G401 (cell line): ENCODE measurements around the gene CLPTM1L. TPM values are rescaled to one million over a fixed set of nuclear protein-coding genes. Genes with fewer than 3 reads are reported as not detected.
A peak's percentile ranks its signal among the peaks of the same experiment; 100 is the strongest.

Experiments used
- DNase-seq: peaks from one replicate; pipeline ENCODE4 v3.0.0-alpha.2; 2015; ENCODE audit warnings: low spot score
- in situ Hi-C: cut with HindIII; loops from 2 replicates; pipeline ENCODE4 v1.10.0; 2016; ENCODE audit warnings: low sequenced_read_pairs, mixed read lengths
- total RNA-seq: library from RNA; depleted of rRNA; stranded (reverse); fragments of >200 nt; shearing (Covaris generic); gene quantifications from 2 replicates; pipeline ENCODE4 v1.2.3, GENCODE V29; 2014; rRNA removed

CLPTM1L gene
- 177 and 229 TPM in 2 replicates for total RNA-seq

- in situ Hi-C loops: no loop called here
- peak; percentile 73 for DNase-seq
Measured at GRCh38 chr5:1344975-1345838, at the start of gene CLPTM1L. Gene CLPTM1L, minus strand, starts transcription at chr5:1345099. Its CDS starts 258 bp downstream, at chr5:1344841.

- in situ Hi-C loops: no loop called here
- no peak for DNase-seq
Measured at GRCh38 chr5:1393571-1394501, 48.9 kb upstream of the CLPTM1L start.

GRCh38 chr5:1392801-1393565, 48.1 kb upstream of the CLPTM1L start:
- no peak for DNase-seq
- in situ Hi-C loops: no loop called here

GRCh38 chr5:1392261-1392660, 47.4 kb upstream of the CLPTM1L start:
- in situ Hi-C loops: no loop called here
- DNase-seq: no peak

- in situ Hi-C loops: no loop called here
Measured at GRCh38 chr5:1391691-1392090, 46.8 kb upstream of the CLPTM1L start.

GRCh38 chr5:1390861-1391600, 46.1 kb upstream of the CLPTM1L start:
- no peak for DNase-seq
- in situ Hi-C loops: no loop called here

More at GRCh38 chr5:1391691-1392090, 46.8 kb upstream of the CLPTM1L start:
- no peak for DNase-seq

GRCh38 chr5:1390333-1390732, 45.4 kb upstream of the CLPTM1L start:
- in situ Hi-C loops: no loop called here
- DNase-seq: no peak

- in situ Hi-C loops: no loop called here
- no peak for DNase-seq
Measured at GRCh38 chr5:1388383-1388967, 43.6 kb upstream of the CLPTM1L start.

- in situ Hi-C loops: no loop called here
- DNase-seq: no peak
Measured at GRCh38 chr5:1387876-1388275, 43.0 kb upstream of the CLPTM1L start.

GRCh38 chr5:1387059-1387755, 42.3 kb upstream of the CLPTM1L start:
- no peak for DNase-seq
- in situ Hi-C loops: no loop called here

GRCh38 chr5:1386274-1386717, 41.4 kb upstream of the CLPTM1L start:
- DNase-seq: peak; percentile 51
- in situ Hi-C loops: no loop called here

- in situ Hi-C loops: no loop called here
- DNase-seq: peak; percentile 71
Measured at GRCh38 chr5:1385395-1386273, 40.7 kb upstream of the CLPTM1L start.

- in situ Hi-C loops: no loop called here
- no peak for DNase-seq
Measured at GRCh38 chr5:1384521-1384920, 39.6 kb upstream of the CLPTM1L start.

- in situ Hi-C loops: no loop called here
Measured at GRCh38 chr5:1383886-1384401, 39.0 kb upstream of the CLPTM1L start.

GRCh38 chr5:1383344-1383743, 38.4 kb upstream of the CLPTM1L start:
- DNase-seq: no peak
- in situ Hi-C loops: no loop called here

More at GRCh38 chr5:1383886-1384401, 39.0 kb upstream of the CLPTM1L start:
- no peak for DNase-seq

- no peak for DNase-seq
- in situ Hi-C loops: no loop called here
Measured at GRCh38 chr5:1382248-1382700, 37.4 kb upstream of the CLPTM1L start.
